ENCODE data around the gene PRAME. TPM values are rescaled to one million over a fixed set of nuclear protein-coding genes. Genes with fewer than 3 reads are reported as not detected.

PRAME gene
- total and polyA plus RNA-seq, 2 of the 13 experiments (the other 11 are each of a cell fraction or from before 2014, with no cell fraction given), result 0.11 to 0.83 TPM

- in situ Hi-C loops (cut with HindIII; ENCODE audit: extremely low pct_ligation_motif_present, low pct_unique_long_range_greater_than_20kb), result no loop called here
- no peak for ATAC-seq
- WGBS (ENCODE audit: low lambda C conversion rate), result 4% methylated on average over 3 of the region's 3 CpGs
Measured at GRCh38 chr22:22599248-22599647, 40.2 kb upstream of the PRAME start.

More at GRCh38 chr22:22599248-22599647, 40.2 kb upstream of the PRAME start:
- POLR2A ChIA-PET, result no interaction called here
- Histone ChIP-seq H3K9ac (ENCODE audit: insufficient read depth, low read depth, low read length) (no peak overlapping the region), H3K4me2 (ENCODE audit: low read depth, low read length) (no peak overlapping the region), H2AFZ (ENCODE audit: low read length) (no peak overlapping the region), H4K20me1 (ENCODE audit: insufficient read depth, low read length) (no peaks in the 10 kb centered on the region), H3K4me1 (ENCODE audit: insufficient read depth, low read length) (no peaks in the 10 kb centered on the region), H3K4me3 (replicated peaks in 1 of 3; ENCODE audit: insufficient read depth in 1 of 3, low read depth in 2 of 3, low read length in 3 of 3) (no peak overlapping the region), H3K9me3 (ENCODE audit: low read length) (no peaks in the 10 kb centered on the region), H3K27me3 (ENCODE audit: control insufficient read depth in 1 of 2, insufficient read depth in 2 of 2, low read length in 2 of 2) (peaks cover 2 to 22% of the 10 kb centered on the region in 2 experiments; a peak in 3 of 5 replicates), H3K27ac (ENCODE audit: extremely low read length, insufficient read depth, low read length) (no peak overlapping the region), H3K79me2 (ENCODE audit: insufficient read depth, low read length) (no peaks in the 10 kb centered on the region), H3K36me3 (replicated peaks in 1 of 2; ENCODE audit: control insufficient read depth in 1 of 2, insufficient read depth in 2 of 2, low read length in 2 of 2) (no peaks in the 10 kb centered on the region)
- no peak for FAIRE-seq
- TF ChIP-seq ZNF629 (CRISPR knock-in tag; conservative IDR thresholded peaks at IDR 0.05), result no peak
- no peak for TF ChIP-seq HHEX (CRISPR knock-in tag; IDR thresholded peaks at IDR 0.05)
- no peak for TF ChIP-seq ZSCAN30 (CRISPR knock-in tag; IDR thresholded peaks at IDR 0.05)
- TF ChIP-seq GRHL1 (CRISPR knock-in tag; conservative IDR thresholded peaks at IDR 0.05), result no peak
- TF ChIP-seq ZNF792 (CRISPR knock-in tag; IDR thresholded peaks at IDR 0.05), result no peak
- no peak for TF ChIP-seq BCLAF1 (IDR thresholded peaks at IDR 0.05)
- TF ChIP-seq RXRA (CRISPR knock-in tag; IDR thresholded peaks at IDR 0.05), result no peak
- TF ChIP-seq ZBTB14 (CRISPR knock-in tag; IDR thresholded peaks at IDR 0.05), result no peak
- CTCF ChIA-PET (ENCODE audit: low intra/inter-chr PET ratio, low total read pairs), result no interaction called here
- intact Hi-C loops (cut with micrococcal nuclease; ENCODE audit: unreplicated experiment), result no loop called here
- no TSS peak for BruUV-seq (replicated peaks)
- DNase-seq (ENCODE audit: low spot score), result no peak

Data from HepG2 (cell line).